Ishikawa (cell line): ENCODE results near the gene SOX12.

ENCODE experiments used
- CEBPB ChIP-seq: IDR thresholded peaks from 2 replicates; pipeline ENCODE4 v1.6.1; 2012
- CREB1 ChIP-seq: IDR thresholded peaks from 2 replicates; pipeline ENCODE4 v1.6.1; 2012; ENCODE audit warnings: low read depth
- EGR1 ChIP-seq: IDR thresholded peaks from 2 replicates; pipeline ENCODE4 v1.6.1; 2012
- EP300 ChIP-seq: IDR thresholded peaks from 2 replicates; pipeline ENCODE4 v1.6.1; 2012; ENCODE audit warnings: borderline replicate concordance
- FOXM1 ChIP-seq: IDR thresholded peaks from 2 replicates; pipeline ENCODE4 v1.6.1; 2012; ENCODE audit warnings: low read depth, borderline replicate concordance
- NFIC ChIP-seq: IDR thresholded peaks from 2 replicates; pipeline ENCODE4 v1.6.1; 2012
- RAD21 ChIP-seq: IDR thresholded peaks from 2 replicates; pipeline ENCODE4 v1.6.1; 2012; ENCODE audit warnings: low read depth
- REST ChIP-seq: IDR thresholded peaks from 2 replicates; pipeline ENCODE4 v1.6.1; 2012; ENCODE audit warnings: low read depth, mild to moderate bottlenecking
- TAF1 ChIP-seq: IDR thresholded peaks from 2 replicates; pipeline ENCODE4 v1.6.1; 2012; ENCODE audit warnings: low read depth, mild to moderate bottlenecking
- TCF12 ChIP-seq: IDR thresholded peaks from 2 replicates; pipeline ENCODE4 v1.6.1; 2012; ENCODE audit warnings: low read depth
- TEAD4 ChIP-seq: IDR thresholded peaks from 2 replicates; pipeline ENCODE4 v1.6.1; 2012
- USF1 ChIP-seq: IDR thresholded peaks from 2 replicates; pipeline ENCODE4 v1.6.1; 2012
- YY1 ChIP-seq: IDR thresholded peaks from 2 replicates; pipeline ENCODE4 v1.6.1; 2012; ENCODE audit warnings: low read depth
- ZBTB7A ChIP-seq: IDR thresholded peaks from 2 replicates; pipeline ENCODE4 v1.6.1; 2012; ENCODE audit warnings: low read depth
- TF ChIP-seq, protein P1 (sequence below): IDR thresholded peaks from 2 replicates; pipeline ENCODE4 v1.6.1; 2012

Gene SOX12

GRCh38 chr20:326645-327185 is 1.4 kb downstream of the SOX12 start:
- TF ChIP-seq CEBPB (no peak), ZBTB7A (no peak), TCF12 (no peak), CREB1 (no peak), USF1 (no peak), NFIC (no peak)

- TF ChIP-seq FOXM1 (no peak), EGR1 (peak; percentile 82), TAF1 (peak; percentile 40; the same call in 1 of the 2 replicates), NFIC (no peak), CEBPB (no peak), TCF12 (peak; percentile 54; the same call in 1 of the 2 replicates), EP300 (no peak), RAD21 (no peak), REST (no peak), YY1 (no peak), USF1 (peak; percentile 55), CREB1 (no peak), ZBTB7A (0 out of 2 replicates have a peak, but pooled peaks have one; percentile 26), TEAD4 (no peak)
- TF ChIP-seq, protein P1, sequence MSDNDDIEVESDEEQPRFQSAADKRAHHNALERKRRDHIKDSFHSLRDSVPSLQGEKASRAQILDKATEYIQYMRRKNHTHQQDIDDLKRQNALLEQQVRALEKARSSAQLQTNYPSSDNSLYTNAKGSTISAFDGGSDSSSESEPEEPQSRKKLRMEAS = peak; percentile 72
These were observed 2.1 kb downstream of the SOX12 start for GRCh38 chr20:327186-328026.

- no peak for TF ChIP-seq TEAD4
- TF ChIP-seq USF1 = no peak
These were observed 2.9 kb downstream of the SOX12 start for GRCh38 chr20:328027-328974.

- TF ChIP-seq CREB1 (no peak), EP300 (no peak), TAF1 (no peak), ZBTB7A (no peak), EGR1 (no peak)
These were observed 3.8 kb downstream of the SOX12 start for GRCh38 chr20:328975-329695.

DNA sequence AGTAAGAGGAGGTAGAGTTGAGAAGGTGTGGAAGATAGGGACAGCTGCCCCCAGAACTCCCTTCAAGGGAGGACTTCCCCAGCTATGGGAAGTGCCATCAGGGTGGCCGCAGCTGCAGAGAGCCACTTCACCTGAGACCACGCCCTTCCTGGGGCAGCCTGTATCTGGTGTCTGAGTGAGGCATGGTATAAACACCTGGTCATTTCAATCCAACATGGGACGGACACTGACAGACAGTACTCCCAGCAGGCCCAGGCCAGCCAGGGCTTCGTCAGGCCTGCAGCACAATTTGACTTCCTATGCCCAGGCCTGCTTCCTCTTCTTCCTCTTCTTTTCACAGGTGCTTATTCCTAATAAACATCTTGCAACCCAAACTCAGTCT is 4.5 kb downstream of the SOX12 start:
- TF ChIP-seq, protein P1 = no peak
- TF ChIP-seq FOXM1 = no peak
- no peak for TF ChIP-seq TAF1
- TF ChIP-seq NFIC = no peak
- TF ChIP-seq EP300 = no peak
- no peak for TF ChIP-seq CREB1
- TF ChIP-seq USF1 = no peak
- no peak for TF ChIP-seq YY1
- no peak for TF ChIP-seq TCF12
